ENCODE results near the gene SLCO1B3. TPM values are rescaled to one million over a fixed set of nuclear protein-coding genes. Genes with fewer than 3 reads are reported as not detected.

SLCO1B3 gene
- total RNA-seq, 1 donor from 2014 or later, result not detected

DNA sequence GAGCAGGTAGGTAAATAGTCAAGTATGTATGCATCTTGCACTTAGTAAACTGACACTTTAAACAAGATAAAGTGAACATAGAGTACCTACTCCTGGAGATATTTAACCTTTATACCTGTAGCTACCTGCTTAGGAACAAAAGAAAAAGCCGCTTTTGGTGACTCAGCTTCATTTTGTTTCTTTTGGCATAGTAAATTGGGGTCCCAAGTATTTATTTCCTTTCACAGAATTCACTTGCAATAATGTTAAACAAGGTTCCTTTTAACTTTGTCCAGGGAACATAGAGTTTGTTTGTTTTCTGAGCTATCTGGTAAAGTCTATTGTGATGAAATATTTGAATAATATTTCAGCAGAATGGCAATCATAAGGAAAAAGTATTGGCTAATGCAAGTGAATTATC lies 20.0 kb downstream of the SLCO1B3 start:
- DNase-seq (ENCODE audit: low spot score), result no peak
- TF ChIP-seq, protein P1, sequence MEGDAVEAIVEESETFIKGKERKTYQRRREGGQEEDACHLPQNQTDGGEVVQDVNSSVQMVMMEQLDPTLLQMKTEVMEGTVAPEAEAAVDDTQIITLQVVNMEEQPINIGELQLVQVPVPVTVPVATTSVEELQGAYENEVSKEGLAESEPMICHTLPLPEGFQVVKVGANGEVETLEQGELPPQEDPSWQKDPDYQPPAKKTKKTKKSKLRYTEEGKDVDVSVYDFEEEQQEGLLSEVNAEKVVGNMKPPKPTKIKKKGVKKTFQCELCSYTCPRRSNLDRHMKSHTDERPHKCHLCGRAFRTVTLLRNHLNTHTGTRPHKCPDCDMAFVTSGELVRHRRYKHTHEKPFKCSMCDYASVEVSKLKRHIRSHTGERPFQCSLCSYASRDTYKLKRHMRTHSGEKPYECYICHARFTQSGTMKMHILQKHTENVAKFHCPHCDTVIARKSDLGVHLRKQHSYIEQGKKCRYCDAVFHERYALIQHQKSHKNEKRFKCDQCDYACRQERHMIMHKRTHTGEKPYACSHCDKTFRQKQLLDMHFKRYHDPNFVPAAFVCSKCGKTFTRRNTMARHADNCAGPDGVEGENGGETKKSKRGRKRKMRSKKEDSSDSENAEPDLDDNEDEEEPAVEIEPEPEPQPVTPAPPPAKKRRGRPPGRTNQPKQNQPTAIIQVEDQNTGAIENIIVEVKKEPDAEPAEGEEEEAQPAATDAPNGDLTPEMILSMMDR (IDR thresholded peaks at IDR 0.05), result no peak
- Mint-ChIP-seq H3K4me1 (ENCODE audit: low read depth) (no peaks in the 10 kb centered on the region), H3K27me3 (ENCODE audit: low read depth) (peaks cover 8% of the 10 kb centered on the region), H3K9me3 (ENCODE audit: low read depth) (no peaks in the 10 kb centered on the region), H3K27ac (ENCODE audit: unreplicated experiment) (no peak overlapping the region), H3K36me3 (ENCODE audit: low read depth) (no peaks in the 10 kb centered on the region), H3K4me3 (ENCODE audit: unreplicated experiment) (no peak overlapping the region)

DNA sequence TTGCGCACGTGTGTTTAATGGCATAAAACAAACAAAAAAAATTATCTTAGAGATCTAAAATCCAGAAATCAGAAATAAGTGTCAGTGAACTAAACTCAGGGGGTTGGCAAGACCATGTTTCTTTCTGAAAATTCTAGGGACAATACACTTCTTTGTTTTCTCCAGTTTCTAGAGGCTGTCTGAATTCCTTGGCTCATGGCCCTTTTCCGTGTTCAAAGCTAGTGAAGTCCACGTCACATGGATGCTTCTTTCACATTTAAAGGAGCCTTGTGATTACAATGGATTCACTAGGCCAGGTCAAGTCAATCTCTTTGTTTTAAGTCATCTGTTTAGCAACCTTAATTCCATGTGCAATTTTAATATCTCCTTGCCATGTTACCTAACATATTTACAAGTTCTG lies 22.4 kb downstream of the SLCO1B3 start:
- no peaks in the 10 kb centered on the region for H3K36me3 Mint-ChIP-seq (ENCODE audit: low read depth)
- no peak overlapping the region for H3K4me3 Mint-ChIP-seq (ENCODE audit: unreplicated experiment)
- no peaks in the 10 kb centered on the region for H3K4me1 Mint-ChIP-seq (ENCODE audit: low read depth)
- no peak for DNase-seq (ENCODE audit: low spot score)
- TF ChIP-seq, protein P1 (IDR thresholded peaks at IDR 0.05), result no peak
- H3K27ac Mint-ChIP-seq (ENCODE audit: unreplicated experiment), result no peak overlapping the region
- peaks cover 4% of the 10 kb centered on the region for H3K27me3 Mint-ChIP-seq (ENCODE audit: low read depth)
- peaks cover 2% of the 10 kb centered on the region for H3K9me3 Mint-ChIP-seq (ENCODE audit: low read depth)

DNA sequence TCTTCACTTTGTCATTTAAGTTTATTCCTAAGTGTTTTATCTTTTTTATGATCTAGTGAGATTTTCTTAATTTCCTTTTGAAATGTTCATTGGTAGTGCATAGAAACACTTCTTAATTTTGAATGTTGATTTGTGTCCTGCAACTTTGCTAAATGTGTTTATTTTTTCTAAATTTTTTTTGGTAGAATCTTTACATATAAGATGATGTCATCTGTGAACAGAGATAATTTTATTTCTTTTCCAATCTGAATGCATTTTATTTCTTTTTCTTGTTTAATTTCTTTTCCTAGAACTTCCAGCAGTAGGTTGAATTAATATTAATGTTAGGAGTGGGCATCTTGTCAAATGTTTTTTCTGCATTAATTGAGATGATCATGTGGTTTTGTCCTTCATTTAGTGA lies 42.1 kb downstream of the SLCO1B3 start:
- peaks cover 8% of the 10 kb centered on the region for H3K9me3 Mint-ChIP-seq (ENCODE audit: low read depth)
- H3K27me3 Mint-ChIP-seq (ENCODE audit: low read depth), result peaks cover 1% of the 10 kb centered on the region
- H3K4me1 Mint-ChIP-seq (ENCODE audit: low read depth), result no peaks in the 10 kb centered on the region
- H3K4me3 Mint-ChIP-seq (ENCODE audit: unreplicated experiment), result no peak overlapping the region
- H3K36me3 Mint-ChIP-seq (ENCODE audit: low read depth), result no peaks in the 10 kb centered on the region
- TF ChIP-seq, protein P1 (IDR thresholded peaks at IDR 0.05), result no peak
- DNase-seq (ENCODE audit: low spot score), result no peak
- no peak overlapping the region for H3K27ac Mint-ChIP-seq (ENCODE audit: unreplicated experiment)

DNA sequence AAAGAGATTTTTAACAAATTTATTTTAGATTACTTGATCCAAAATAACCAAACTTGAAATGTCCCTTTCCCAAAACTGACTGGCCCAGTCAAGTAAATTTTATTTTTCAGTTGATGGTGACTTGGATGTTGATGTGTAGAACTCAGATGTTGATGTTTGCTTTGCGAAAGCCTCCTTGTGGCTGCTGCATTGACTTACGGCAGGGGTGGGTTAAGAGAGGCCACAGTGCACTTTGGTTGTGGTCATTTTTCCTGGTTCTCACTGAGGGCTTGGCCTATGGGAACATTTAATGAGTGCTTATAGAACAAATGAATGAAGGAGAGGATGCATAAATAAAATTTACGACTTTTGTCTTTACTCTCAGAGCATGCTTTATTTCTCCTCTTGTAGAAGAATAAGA lies 52.6 kb downstream of the SLCO1B3 start:
- no peak overlapping the region for H3K27ac Mint-ChIP-seq (ENCODE audit: unreplicated experiment)
- peaks cover 2% of the 10 kb centered on the region for H3K9me3 Mint-ChIP-seq (ENCODE audit: low read depth)
- H3K27me3 Mint-ChIP-seq (ENCODE audit: low read depth), result peaks cover 14% of the 10 kb centered on the region
- no peak overlapping the region for H3K4me3 Mint-ChIP-seq (ENCODE audit: unreplicated experiment)
- no peak for DNase-seq (ENCODE audit: low spot score)
- TF ChIP-seq, protein P1 (IDR thresholded peaks at IDR 0.05), result no peak
- H3K4me1 Mint-ChIP-seq (ENCODE audit: low read depth), result peaks cover 2% of the 10 kb centered on the region
- H3K36me3 Mint-ChIP-seq (ENCODE audit: low read depth), result no peaks in the 10 kb centered on the region

DNA sequence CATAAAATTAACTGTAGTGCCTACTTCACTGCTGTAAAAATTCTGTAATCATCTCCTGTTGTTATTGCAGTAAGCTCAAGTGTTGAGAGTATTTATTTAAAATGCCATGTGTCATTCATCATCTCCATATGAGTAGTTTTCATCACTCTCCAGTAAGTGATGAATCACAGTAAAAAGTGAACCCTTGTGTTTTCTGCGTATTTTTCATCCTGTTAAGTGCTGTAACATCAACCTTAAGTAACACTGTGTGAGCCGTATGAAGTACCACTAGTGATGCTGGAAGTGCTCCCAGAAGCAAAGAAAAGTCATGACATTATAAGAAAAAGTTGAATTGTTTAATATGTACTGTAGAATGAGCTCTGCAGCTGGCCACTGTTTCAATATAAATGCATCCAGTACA lies 55.4 kb downstream of the SLCO1B3 start:
- peaks cover 8% of the 10 kb centered on the region for H3K27me3 Mint-ChIP-seq (ENCODE audit: low read depth)
- no peak overlapping the region for H3K27ac Mint-ChIP-seq (ENCODE audit: unreplicated experiment)
- no peak for DNase-seq (ENCODE audit: low spot score)
- peaks cover 2% of the 10 kb centered on the region for H3K9me3 Mint-ChIP-seq (ENCODE audit: low read depth)
- H3K4me1 Mint-ChIP-seq (ENCODE audit: low read depth), result peaks cover 2% of the 10 kb centered on the region
- TF ChIP-seq, protein P1 (IDR thresholded peaks at IDR 0.05), result no peak
- H3K36me3 Mint-ChIP-seq (ENCODE audit: low read depth), result no peaks in the 10 kb centered on the region
- no peak overlapping the region for H3K4me3 Mint-ChIP-seq (ENCODE audit: unreplicated experiment)
